Measurements from ENCODE around the gene MASP2. TPM values are rescaled to one million over a fixed set of nuclear protein-coding genes. Genes with fewer than 3 reads are reported as not detected.
A peak's percentile ranks its signal among the peaks of the same experiment; 100 is the strongest.

The MASP2 gene
- total RNA-seq, 4 donors from 2014 or later: not detected

DNA sequence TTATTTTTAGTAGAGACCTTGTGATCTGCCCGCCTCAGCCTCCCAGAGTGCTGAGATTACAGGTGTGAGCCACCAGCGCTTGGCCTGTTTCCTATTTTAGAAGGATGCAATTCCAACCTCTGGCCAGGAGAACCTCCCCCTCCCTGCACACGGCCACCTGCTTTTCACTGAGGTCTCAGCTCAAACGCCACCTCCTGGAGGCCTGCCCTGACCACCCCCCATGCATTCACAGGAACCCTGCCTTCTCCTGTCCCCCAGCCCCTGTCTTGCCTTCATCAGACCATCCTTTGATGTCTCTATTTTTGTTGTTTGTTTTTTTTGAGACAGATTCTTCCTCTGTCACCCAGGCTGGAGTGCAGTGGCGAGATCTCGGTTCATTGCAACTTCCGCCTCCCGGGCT is 10.4 kb upstream of the MASP2 start:
- WGBS, 2 donors: 90 to 91% methylated on average over 8 of the region's 8 CpGs
- DNase-seq (ENCODE audit: low spot score in 2 of 2): no peak
- H3K27me3 ChIP-seq: no peaks in the 10 kb centered on the region
- H3K9me3 ChIP-seq: no peaks in the 10 kb centered on the region
- no peak for TF ChIP-seq EP300 (IDR thresholded peaks at IDR 0.05)
- TF ChIP-seq, protein P1, sequence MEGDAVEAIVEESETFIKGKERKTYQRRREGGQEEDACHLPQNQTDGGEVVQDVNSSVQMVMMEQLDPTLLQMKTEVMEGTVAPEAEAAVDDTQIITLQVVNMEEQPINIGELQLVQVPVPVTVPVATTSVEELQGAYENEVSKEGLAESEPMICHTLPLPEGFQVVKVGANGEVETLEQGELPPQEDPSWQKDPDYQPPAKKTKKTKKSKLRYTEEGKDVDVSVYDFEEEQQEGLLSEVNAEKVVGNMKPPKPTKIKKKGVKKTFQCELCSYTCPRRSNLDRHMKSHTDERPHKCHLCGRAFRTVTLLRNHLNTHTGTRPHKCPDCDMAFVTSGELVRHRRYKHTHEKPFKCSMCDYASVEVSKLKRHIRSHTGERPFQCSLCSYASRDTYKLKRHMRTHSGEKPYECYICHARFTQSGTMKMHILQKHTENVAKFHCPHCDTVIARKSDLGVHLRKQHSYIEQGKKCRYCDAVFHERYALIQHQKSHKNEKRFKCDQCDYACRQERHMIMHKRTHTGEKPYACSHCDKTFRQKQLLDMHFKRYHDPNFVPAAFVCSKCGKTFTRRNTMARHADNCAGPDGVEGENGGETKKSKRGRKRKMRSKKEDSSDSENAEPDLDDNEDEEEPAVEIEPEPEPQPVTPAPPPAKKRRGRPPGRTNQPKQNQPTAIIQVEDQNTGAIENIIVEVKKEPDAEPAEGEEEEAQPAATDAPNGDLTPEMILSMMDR (IDR thresholded peaks at IDR 0.05): no peak
- no peak for TF ChIP-seq POLR2A (IDR thresholded peaks at IDR 0.05)
- H3K4me3 ChIP-seq: peak overlapping the region in 1 of 4 donors; percentile 100
- peaks cover 0 to 48% (median 21%) of the 10 kb centered on the region in 4 donors for H3K4me1 ChIP-seq
- H3K36me3 ChIP-seq: peaks cover 0 to 46% (median 8%) of the 10 kb centered on the region in 3 donors
- no peak overlapping the region for H3K27ac ChIP-seq

DNA sequence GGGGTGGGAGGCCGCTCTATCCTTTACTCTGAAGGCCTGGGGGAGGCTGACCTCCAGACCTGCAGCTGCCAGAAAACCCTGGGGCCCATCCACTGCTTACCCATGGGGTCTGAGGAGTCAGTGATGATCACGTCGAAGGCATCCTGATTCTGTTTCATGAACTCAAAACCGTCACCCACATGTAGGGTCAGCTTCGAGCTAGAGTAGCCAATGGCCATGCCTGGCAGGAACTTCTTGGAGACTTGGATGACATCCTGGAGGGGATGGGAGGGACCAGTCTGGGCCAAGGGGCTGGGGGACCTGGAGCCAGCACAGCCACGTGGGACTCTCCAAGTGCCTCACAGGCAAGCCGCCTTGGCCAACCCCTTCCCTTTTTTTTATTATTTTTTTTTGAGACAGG is 9.5 kb upstream of the MASP2 start:
- WGBS, 2 donors: 76 to 81% methylated on average over 5 to 7 of the region's 7 CpGs
- no peak for DNase-seq (ENCODE audit: low spot score in 2 of 2)
- TF ChIP-seq, protein P1 (IDR thresholded peaks at IDR 0.05): no peak
- TF ChIP-seq POLR2A (IDR thresholded peaks at IDR 0.05) (no peak), EP300 (IDR thresholded peaks at IDR 0.05) (no peak)
- no peaks in the 10 kb centered on the region for H3K9me3 ChIP-seq
- peaks cover 0 to 38% (median 18%) of the 10 kb centered on the region in 4 donors for H3K4me1 ChIP-seq
- H3K36me3 ChIP-seq: peaks cover 0 to 46% (median 8%) of the 10 kb centered on the region in 3 donors
- no peak overlapping the region for H3K4me3 ChIP-seq
- no peaks in the 10 kb centered on the region for H3K27me3 ChIP-seq
- H3K27ac ChIP-seq: no peak overlapping the region

DNA sequence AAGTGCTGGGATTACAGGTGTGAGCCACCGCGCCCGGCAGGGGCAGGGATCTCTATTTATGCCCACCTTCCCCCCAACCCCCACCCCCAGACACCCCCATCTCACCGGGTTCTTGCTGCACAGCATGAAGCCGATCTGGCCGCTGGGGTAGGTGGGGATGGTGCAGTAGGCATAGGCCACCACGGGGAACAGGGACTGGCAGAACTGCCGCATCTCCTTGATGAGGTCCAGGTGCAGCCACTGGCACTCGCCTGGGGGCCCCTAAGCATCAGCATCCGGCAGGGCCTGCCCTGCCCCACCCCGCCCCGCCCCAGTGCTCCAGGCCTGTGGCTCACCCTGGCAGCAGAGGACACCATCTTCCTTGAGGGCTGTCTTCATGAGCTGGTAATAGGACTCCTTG is 8.6 kb upstream of the MASP2 start:
- Histone ChIP-seq H3K4me1 (peaks cover 0 to 30% (median 11%) of the 10 kb centered on the region in 4 donors), H3K27me3 (no peaks in the 10 kb centered on the region), H3K27ac (no peak overlapping the region), H3K4me3 (no peak overlapping the region), H3K36me3 (peaks cover 0 to 46% (median 8%) of the 10 kb centered on the region in 3 donors), H3K9me3 (no peaks in the 10 kb centered on the region)
- DNase-seq (ENCODE audit: low spot score in 2 of 2): no peak
- 87 to 91% methylated on average over 6 to 7 of the region's 12 CpGs for WGBS, 2 donors
- TF ChIP-seq, protein P1 (IDR thresholded peaks at IDR 0.05): no peak
- TF ChIP-seq EP300 (IDR thresholded peaks at IDR 0.05) (no peak), POLR2A (IDR thresholded peaks at IDR 0.05) (no peak)

DNA sequence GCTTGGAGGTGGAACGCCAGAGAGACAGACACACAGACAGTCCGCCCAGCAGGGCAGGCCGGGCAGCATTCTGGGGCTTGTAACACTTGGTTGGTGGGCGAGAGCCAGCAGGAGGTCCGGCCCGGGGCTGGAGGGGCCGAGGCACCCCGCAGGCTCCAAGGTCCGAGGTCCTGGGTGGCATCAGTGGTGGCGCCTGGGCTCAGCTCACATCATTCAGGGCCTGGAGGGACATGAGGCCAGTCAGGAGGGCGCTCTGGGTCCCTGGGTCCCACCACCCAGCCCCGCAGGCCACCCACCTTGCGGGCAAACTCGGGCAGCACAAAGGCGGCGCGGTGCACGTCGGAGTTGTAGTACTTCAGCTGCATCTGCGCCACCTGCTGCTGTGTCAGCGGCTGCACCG is 7.6 kb upstream of the MASP2 start:
- DNase-seq (ENCODE audit: low spot score in 2 of 2): no peak
- Histone ChIP-seq H3K4me1 (peaks cover 0 to 28% (median 8%) of the 10 kb centered on the region in 4 donors), H3K27ac (no peak overlapping the region), H3K4me3 (no peak overlapping the region), H3K36me3 (peaks cover 0 to 46% (median 8%) of the 10 kb centered on the region in 3 donors), H3K27me3 (no peaks in the 10 kb centered on the region), H3K9me3 (no peaks in the 10 kb centered on the region)
- WGBS, 2 donors: 80 to 85% methylated on average over 17 to 18 of the region's 22 CpGs
- no peak for TF ChIP-seq POLR2A (IDR thresholded peaks at IDR 0.05)
- TF ChIP-seq, protein P1 (IDR thresholded peaks at IDR 0.05): no peak
- no peak for TF ChIP-seq EP300 (IDR thresholded peaks at IDR 0.05)

DNA sequence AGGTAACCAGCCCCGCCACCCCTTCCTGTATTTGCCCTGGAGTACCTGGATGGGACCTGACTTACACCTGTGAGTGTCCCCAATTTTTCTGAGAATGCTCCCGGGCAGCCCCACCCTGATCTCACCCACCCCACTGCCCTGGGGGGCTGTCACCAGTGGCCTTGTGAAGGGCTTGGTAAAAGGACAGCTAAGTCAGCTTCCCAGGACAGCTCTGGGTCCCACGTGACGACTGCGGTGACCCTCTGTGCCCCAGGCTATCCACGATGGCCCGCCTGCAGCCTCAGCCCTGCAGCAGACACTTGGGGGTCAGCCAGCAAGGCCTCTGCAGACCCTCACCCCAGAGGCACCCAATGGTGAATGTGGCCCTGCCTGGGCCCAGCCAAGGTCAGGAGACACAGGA is 7.1 kb upstream of the MASP2 start:
- Histone ChIP-seq H3K36me3 (peaks cover 0 to 46% (median 8%) of the 10 kb centered on the region in 3 donors), H3K4me3 (no peak overlapping the region), H3K4me1 (peaks cover 0 to 24% (median 7%) of the 10 kb centered on the region in 4 donors), H3K27me3 (no peaks in the 10 kb centered on the region), H3K9me3 (no peaks in the 10 kb centered on the region), H3K27ac (no peak overlapping the region)
- TF ChIP-seq POLR2A (IDR thresholded peaks at IDR 0.05) (no peak), EP300 (IDR thresholded peaks at IDR 0.05) (no peak)
- TF ChIP-seq, protein P1 (IDR thresholded peaks at IDR 0.05): no peak
- WGBS, 2 donors: 77 to 84% methylated on average over 2 to 7 of the region's 7 CpGs
- no peak for DNase-seq (ENCODE audit: low spot score in 2 of 2)

Data from tibial nerve (tissue), 4 donors.